Stimulated activated naive B cell treated with anti-CD40 and anti-IgM and Interleukin-4, amounts not matched to agents 10 μg/mL and 1 μg/mL and 100 μg/mL, for 72 hours (primary cell): ENCODE measurements around the gene COX7A2L.
A peak's percentile ranks its signal among the peaks of the same experiment; 100 is the strongest.
"Not testable (repeated sequence)": the region's sequence is repeated elsewhere in the genome, so short reads cannot be mapped to it uniquely, and the experiment has no call there.

ENCODE experiments used
- ATAC-seq, 2 donors: fragments of 150-1000 bp; cut with Tn5 transposase; replicated peaks; 2 replicates each; pipeline ENCODE4 v1.10.0; 2021; ENCODE audit warnings: moderate library complexity in 1 of 2
- DNase-seq: peaks from one replicate; pipeline ENCODE4 v3.0.0; 2021
- H3K27ac Mint-ChIP-seq: one replicate; pipeline ENCODE4 v1.8.0; 2022; ENCODE audit warnings: mild to moderate bottlenecking, mixed read lengths
- H3K27me3 Mint-ChIP-seq, 2 donors: one replicate each; pipeline ENCODE4 v1.8.0; 2022; ENCODE audit warnings: mixed read lengths in 2 of 2
- H3K36me3 Mint-ChIP-seq, 2 donors: one replicate each; pipeline ENCODE4 v1.8.0; 2022; ENCODE audit warnings: mixed read lengths in 2 of 2, mild to moderate bottlenecking in 1 of 2
- H3K4me1 Mint-ChIP-seq, 2 donors: one replicate each; pipeline ENCODE4 v1.8.0; 2022; ENCODE audit warnings: mixed read lengths in 2 of 2, mild to moderate bottlenecking in 1 of 2
- H3K4me3 Mint-ChIP-seq, 2 donors: one replicate each; pipeline ENCODE4 v1.8.0; 2022; ENCODE audit warnings: mild to moderate bottlenecking in 2 of 2, mixed read lengths in 2 of 2, moderate library complexity in 1 of 2
- H3K9me3 Mint-ChIP-seq, 2 donors: one replicate each; pipeline ENCODE4 v1.8.0; 2022; ENCODE audit warnings: mixed read lengths in 2 of 2, mild to moderate bottlenecking in 1 of 2

The COX7A2L gene

DNA sequence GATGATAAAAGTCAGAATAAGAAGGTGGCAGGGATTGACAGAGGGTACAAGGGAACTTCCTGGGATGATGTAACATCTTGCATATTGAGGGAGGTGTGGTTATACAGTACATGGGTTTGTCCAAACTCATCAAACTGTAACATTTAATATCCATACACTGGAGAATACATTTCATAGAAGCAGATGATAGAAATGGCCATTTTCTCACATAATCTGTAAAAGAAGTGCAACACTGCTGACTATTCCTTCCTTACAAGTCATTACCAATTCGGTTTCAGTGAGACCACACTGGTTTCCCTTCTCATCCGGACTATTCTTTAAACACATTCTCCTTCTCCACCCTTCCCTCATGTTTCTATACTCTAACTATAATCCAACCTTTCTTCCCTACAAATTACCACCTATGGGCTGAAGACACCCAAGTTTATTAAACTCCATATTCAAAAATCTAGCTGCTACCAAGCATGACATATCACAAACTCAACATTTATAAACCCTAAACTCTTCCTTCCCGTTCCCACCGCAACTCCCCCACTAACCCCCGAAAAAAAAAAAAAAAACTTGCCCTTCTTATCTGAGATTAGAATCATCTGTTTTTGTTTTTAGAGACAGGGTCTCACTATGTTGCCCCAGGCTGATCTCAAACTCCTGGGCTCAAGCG is 1.6 kb downstream of the COX7A2L start:
- Mint-ChIP-seq H3K27ac (peak overlapping the region; percentile 99), H3K4me1 (peaks cover 35 to 62% of the 10 kb centered on the region in 2 donors), H3K4me3 (peak overlapping the region; percentile 89 to 91), H3K27me3 (peaks cover 0 to 3% of the 10 kb centered on the region in 2 donors), H3K9me3 (no peaks in the 10 kb centered on the region), H3K36me3 (peaks cover 9 to 16% of the 10 kb centered on the region in 2 donors)
- ATAC-seq, result no peak
- DNase-seq, result no peak

DNA sequence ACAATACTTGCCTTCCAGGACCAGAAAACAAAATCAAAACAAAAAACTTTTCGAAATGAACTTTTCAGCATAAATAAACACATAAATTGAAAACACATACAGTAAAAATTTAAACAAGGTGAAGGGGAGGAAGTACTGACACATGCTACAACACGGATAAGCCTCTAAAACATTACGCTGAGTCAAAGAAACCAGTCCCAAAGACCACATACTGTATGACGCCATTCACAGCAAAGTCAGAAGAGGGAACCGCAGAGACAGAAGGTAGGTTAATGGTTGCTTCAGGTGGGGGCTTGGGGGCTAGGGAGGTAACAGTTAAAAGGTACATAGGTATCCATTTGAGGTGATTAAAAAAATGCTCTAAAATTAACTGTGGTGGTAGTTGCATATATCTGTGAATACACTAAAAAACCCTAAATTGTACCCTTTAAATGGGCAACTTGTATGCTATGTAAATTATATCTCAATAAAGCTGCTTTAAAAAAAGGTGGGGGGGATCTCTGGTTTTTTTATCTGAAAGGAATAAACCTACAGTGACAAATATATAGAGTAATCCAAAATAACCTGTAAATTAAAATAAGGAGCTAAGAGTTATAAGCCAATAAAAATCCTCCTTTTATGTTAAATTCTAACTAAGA is 7.1 kb downstream of the COX7A2L start:
- no peaks in the 10 kb centered on the region for H3K27me3 Mint-ChIP-seq
- DNase-seq (no peak), ATAC-seq (no peak)
- H3K4me3 Mint-ChIP-seq, result no peak overlapping the region
- H3K4me1 Mint-ChIP-seq, result peaks cover 23 to 46% of the 10 kb centered on the region in 2 donors
- no peaks in the 10 kb centered on the region for H3K9me3 Mint-ChIP-seq
- no peak overlapping the region for H3K27ac Mint-ChIP-seq
- H3K36me3 Mint-ChIP-seq, result peaks cover 32 to 47% of the 10 kb centered on the region in 2 donors

DNA sequence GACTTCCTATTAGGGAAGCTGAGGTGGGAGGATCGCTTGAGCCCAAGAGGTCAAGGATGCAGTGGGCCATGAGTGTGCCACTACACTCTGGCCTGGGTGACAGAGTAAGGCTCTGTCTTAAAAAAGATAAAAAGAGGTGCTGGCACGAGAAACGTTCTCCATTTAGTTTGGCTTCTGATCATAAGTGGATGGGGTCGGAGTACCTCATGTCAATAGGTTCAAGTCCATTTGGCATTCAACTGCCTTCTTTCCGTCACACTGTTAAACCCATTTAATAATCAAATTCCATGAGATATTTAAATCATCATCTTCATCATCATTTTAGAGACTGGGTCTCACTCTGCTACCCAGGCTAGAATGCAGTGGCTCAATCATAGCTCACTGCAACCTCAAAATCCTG is 9.2 kb downstream of the COX7A2L start:
- Mint-ChIP-seq H3K4me3 (no peak overlapping the region), H3K27me3 (no peaks in the 10 kb centered on the region), H3K27ac (no peak overlapping the region), H3K36me3 (peaks cover 44 to 55% of the 10 kb centered on the region in 2 donors), H3K9me3 (no peaks in the 10 kb centered on the region), H3K4me1 (peaks cover 18 to 27% of the 10 kb centered on the region in 2 donors)
- DNase-seq (no peak), ATAC-seq (no peak)

DNA sequence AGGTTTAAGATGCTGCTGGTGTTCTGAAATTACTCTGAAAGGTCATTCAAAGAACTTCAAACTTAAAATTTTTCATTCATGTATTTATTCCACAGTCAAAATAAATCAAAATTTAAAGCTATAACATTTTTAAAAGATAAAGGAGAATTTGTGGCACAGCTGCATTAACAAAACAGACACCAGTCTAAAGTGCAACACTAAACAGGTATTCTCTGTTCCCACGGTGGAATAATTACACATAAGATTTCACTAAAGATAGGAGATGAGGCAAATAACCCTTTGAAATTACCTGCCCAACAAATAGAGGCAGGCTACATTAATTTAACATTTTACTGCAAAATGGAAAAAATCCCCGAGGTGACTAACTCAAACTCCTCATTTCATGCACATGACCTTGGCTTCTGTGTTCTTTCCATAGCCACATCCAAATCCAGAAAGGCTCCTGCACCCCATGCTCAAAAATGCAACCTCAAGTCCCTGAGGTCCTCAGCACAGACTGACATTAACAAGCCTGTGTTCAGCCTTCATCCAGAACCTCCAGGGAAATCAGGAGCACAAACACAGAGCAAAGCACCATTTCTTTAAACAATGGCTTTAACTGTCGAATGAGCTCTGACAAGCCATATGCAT is 10.5 kb downstream of the COX7A2L start:
- Mint-ChIP-seq H3K36me3 (peaks cover 40 to 54% of the 10 kb centered on the region in 2 donors), H3K27me3 (no peaks in the 10 kb centered on the region), H3K27ac (no peak overlapping the region), H3K4me3 (no peak overlapping the region), H3K4me1 (peaks cover 15 to 18% of the 10 kb centered on the region in 2 donors), H3K9me3 (no peaks in the 10 kb centered on the region)
- ATAC-seq (no peak), DNase-seq (no peak)

DNA sequence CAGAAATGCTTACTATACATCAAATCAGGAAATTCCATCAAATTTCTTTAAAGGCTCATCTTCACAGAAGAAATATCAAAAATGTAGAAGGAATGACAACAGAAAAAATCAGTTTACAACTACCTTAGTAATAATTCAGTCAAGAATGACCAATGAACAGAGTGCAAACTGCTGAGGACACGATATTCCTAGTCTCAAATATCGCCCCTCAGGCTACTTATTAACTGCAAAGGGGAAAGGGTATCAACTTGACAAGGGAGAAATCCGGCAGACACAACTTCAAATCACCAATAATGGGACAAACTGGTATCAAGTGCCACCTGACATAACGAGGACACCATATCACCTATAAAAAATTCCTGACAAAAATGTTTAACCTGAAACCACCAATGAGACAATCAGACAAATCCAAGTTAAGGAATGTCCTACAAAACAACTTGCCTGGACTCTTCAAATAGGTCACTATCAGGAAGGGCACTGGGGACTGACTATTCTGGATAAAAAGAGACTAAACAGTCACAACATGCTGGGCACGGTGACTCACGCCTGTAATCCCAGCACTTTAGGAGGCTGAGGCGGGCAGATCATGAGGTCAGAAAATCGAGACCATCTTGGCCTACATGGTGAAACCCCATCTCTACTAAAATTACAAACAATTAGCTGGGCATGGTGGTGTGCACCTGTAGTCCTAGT is 12.8 kb downstream of the COX7A2L start:
- H3K4me3 Mint-ChIP-seq, result no peak overlapping the region
- ATAC-seq (no peak), DNase-seq (no peak)
- peaks cover 7 to 12% of the 10 kb centered on the region in 2 donors for H3K4me1 Mint-ChIP-seq
- no peak overlapping the region for H3K27ac Mint-ChIP-seq
- H3K36me3 Mint-ChIP-seq, result peaks cover 47 to 63% of the 10 kb centered on the region in 2 donors
- no peaks in the 10 kb centered on the region for H3K27me3 Mint-ChIP-seq
- no peaks in the 10 kb centered on the region for H3K9me3 Mint-ChIP-seq

DNA sequence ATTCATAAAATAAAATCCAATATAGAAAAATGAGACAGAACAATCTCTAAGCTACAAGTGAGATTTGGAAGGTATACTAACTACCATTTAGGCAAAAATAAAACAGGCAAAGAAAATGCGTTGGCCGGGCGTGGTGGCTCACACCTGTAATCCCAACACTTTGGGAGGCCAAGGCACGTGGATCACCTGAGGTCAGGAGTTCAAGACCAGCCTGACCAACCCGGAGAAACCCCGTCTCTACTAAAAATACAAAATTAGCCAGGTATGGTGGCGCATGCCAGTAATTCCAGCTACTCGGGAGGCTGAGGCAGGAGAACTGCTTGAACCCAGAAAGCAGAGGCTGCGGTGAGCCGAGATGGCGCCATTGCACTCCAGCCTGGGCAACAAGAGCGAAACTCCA is 13.5 kb downstream of the COX7A2L start:
- ATAC-seq, H3K9me3 Mint-ChIP-seq, H3K27me3 Mint-ChIP-seq, H3K4me3 Mint-ChIP-seq, H3K27ac Mint-ChIP-seq, DNase-seq: not testable (repeated sequence)
- peaks cover 42 to 67% of the 10 kb centered on the region in 2 donors for H3K36me3 Mint-ChIP-seq
- H3K4me1 Mint-ChIP-seq, result peaks cover 10 to 16% of the 10 kb centered on the region in 2 donors

DNA sequence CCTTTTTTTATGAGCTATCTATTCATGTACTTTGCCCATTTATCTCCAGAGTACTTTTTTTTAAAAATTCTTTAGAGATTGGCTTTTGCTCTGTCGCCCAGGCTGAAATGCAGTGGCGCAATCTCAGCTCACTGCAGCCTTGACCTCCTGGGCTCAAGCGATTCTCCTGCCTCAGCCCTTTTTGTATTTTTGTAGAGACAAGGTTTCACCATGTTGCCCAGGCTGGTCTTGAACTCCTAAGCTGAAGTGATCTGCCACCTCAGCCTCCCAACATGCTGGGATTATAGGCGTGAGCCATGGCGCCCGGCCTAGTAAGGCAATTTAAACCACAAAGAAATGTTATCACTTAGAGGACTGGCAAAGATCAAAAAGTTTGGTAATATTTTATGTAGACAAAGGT is 14.2 kb downstream of the COX7A2L start:
- H3K27me3 Mint-ChIP-seq, result not testable (repeated sequence)
- H3K36me3 Mint-ChIP-seq, result peaks cover 35 to 64% of the 10 kb centered on the region in 2 donors

DNA sequence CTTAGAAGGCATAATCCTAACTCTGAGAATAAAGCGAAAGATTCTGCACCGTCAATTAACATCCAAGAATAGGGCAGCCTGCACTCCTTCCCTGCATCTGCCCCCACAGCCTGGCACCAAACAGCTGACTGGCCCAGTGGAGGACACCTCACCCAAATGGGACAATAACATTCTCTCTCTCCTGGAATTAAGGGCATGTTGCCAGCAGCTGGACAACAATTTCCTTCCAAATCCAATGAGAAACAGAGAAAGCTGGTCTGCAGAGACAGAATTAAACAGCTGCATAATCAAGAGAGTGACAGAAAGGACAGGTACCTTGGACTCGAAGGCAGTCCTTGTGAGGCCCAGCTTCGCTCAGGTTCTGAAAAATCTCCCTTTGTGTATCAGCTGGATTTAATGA is 15.0 kb downstream of the COX7A2L start:
- no peak overlapping the region for H3K27ac Mint-ChIP-seq
- H3K27me3 Mint-ChIP-seq, result no peaks in the 10 kb centered on the region
- ATAC-seq (no peak), DNase-seq (no peak)
- H3K4me1 Mint-ChIP-seq, result peaks cover 15 to 24% of the 10 kb centered on the region in 2 donors
- peaks cover 32 to 65% of the 10 kb centered on the region in 2 donors for H3K36me3 Mint-ChIP-seq
- no peak overlapping the region for H3K4me3 Mint-ChIP-seq
- no peaks in the 10 kb centered on the region for H3K9me3 Mint-ChIP-seq

More for the DNA sequence above, 14.2 kb downstream of the COX7A2L start:
- not testable (repeated sequence) for H3K9me3 Mint-ChIP-seq, H3K4me3 Mint-ChIP-seq, DNase-seq, H3K27ac Mint-ChIP-seq, ATAC-seq
- H3K4me1 Mint-ChIP-seq, result peaks cover 15 to 23% of the 10 kb centered on the region in 2 donors

DNA sequence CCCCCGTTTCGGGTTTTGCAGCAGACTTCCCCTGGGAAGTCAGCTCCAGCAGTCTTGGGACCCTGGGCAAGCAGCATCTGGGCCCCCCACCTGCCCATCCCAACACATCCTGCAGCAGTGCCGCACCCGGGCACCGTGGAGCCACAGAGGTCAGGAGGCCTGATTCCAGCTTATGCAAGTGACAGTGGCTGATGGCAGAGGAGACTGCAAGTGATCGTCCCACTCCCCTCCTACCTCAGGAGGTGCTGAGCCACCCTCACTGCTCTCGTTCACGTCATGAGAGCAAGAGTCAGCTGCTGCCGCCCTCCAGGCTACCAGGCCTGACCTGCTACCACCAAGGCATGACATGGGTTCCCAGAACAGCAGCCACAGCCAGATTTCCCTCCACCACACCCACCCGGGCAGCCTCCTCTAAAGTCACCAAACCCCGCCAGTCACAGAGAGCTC is 18.2 kb downstream of the COX7A2L start:
- ATAC-seq (peak; percentile 5 to 14), DNase-seq (no peak)
- Mint-ChIP-seq H3K4me1 (peaks cover 21 to 31% of the 10 kb centered on the region in 2 donors), H3K27ac (peak overlapping the region; percentile 89), H3K27me3 (no peaks in the 10 kb centered on the region), H3K9me3 (peaks cover 2 to 4% of the 10 kb centered on the region in 2 donors), H3K4me3 (no peak overlapping the region), H3K36me3 (peaks cover 36 to 69% of the 10 kb centered on the region in 2 donors)

DNA sequence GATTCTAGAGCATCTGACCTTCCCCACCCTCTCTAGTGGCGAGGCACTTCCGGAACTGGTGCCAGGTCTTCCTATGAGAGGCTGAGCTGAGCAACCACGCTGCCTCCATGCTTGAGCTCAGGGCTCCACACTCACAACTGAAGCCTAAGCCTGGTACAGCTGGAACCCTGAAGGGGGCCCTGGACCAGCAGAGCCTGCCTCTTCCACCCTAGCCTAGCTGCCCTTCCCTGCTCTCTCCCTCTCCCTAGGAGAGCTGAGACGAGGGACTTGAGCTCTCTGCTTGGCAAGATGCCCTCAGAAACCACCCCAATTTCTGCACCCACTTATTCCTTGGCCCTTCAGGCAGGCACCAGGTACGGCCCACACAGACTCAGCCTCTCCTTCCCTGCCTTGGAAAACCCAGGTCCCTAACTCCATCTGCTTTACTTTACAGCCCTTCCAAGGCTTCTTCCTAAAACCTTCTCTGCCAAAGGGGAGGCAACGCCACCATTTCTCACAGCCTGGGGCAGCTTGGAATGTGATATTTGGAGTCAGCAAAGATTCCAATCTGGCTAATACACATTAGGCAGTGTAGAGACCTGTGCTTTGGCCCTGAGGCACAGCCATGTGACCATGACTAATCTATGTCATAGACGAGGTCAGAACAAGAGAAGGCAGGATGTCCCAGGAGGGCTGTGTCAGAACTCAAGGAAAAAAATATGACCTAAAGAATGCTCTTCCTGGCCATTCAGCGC is 18.8 kb downstream of the COX7A2L start:
- no peak for DNase-seq
- H3K27ac Mint-ChIP-seq, result peak overlapping the region; percentile 89
- H3K27me3 Mint-ChIP-seq, result no peaks in the 10 kb centered on the region
- no peak overlapping the region for H3K4me3 Mint-ChIP-seq
- ATAC-seq, result peak; percentile 69 to 85
- peaks cover 4 to 7% of the 10 kb centered on the region in 2 donors for H3K9me3 Mint-ChIP-seq
- H3K36me3 Mint-ChIP-seq, result peaks cover 38 to 71% of the 10 kb centered on the region in 2 donors
- H3K4me1 Mint-ChIP-seq, result peaks cover 21 to 31% of the 10 kb centered on the region in 2 donors

DNA sequence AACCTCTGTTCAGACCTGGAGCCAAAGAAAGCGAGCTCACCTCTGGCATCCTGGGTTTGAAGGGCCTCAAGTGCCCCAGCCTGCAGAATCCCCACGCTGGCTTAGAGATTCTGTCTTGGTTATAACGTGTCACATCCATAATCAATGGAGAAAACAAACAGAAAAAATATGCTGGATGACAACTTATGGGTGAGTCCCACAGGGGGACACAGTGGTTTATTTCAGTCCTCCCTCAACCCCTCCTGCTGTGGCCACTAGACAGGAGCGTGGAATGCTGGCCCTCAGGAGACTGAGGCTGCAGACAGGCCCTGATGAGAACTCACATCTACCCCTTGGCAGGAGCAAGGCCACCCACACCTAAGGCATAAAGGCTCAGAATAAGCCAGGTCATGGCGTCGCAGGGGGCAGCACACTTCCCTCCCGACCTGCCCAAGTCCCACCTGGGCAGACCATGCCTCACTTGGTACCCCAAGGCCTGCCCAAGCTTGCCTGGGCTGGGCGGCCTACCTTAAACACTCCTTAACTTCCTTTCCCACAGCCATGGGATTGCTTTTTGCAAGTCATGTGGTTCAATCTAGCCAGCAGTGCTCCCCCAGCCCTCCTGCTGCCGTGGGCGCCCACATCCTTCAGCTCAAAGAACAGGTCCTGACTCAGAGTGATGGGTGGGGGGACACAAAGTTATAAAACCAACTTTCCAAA is 19.9 kb downstream of the COX7A2L start:
- Mint-ChIP-seq H3K27me3 (no peaks in the 10 kb centered on the region), H3K27ac (peak overlapping the region; percentile 87), H3K9me3 (peaks cover 5 to 8% of the 10 kb centered on the region in 2 donors), H3K36me3 (peaks cover 45 to 77% of the 10 kb centered on the region in 2 donors), H3K4me3 (no peak overlapping the region), H3K4me1 (peaks cover 20 to 31% of the 10 kb centered on the region in 2 donors)
- ATAC-seq, result no peak
- no peak for DNase-seq

DNA sequence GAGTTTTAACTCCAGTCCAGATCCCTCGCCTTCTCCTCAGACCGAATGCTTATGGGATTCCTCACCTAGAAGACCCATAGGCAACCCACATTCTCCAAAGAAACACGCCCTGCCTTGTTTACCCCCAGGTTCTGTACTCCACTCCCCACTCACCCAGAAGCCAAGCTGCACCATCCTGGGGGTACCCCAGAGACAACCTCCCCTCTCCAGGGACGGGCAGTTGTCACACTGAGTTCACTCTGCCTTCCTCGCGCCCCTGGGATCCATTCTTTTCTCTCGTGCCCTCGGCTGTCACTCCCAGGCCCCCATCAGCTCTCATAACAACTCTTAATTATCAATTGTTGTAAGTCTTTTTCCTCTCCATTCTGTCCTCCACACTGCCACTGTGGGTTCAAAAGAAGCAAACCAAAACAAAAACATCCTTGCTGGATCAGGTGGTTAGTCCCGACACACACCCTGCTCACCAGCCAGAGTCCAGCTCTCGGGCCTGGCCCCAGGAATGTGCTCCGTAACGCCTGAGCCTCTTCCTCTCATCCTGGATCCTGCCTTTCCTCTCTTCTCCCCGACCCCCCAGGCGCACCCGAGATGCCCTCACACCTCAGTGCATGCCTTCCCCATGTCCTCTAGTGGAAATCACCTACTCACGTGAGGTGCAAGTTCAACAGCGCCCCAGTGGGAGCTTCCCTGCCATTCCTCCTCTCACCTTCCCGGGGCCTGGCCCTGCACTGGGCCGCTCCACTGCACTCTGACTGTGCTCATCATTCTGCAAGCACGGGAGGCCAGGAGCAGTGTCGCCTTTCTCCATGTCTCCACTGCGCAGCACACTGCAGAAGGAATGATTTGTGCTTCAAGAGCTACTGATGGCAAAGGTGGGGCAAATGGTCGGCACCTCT is 20.7 kb downstream of the COX7A2L start:
- H3K36me3 Mint-ChIP-seq, result peaks cover 46 to 77% of the 10 kb centered on the region in 2 donors
- DNase-seq (no peak), ATAC-seq (no peak)
- peaks cover 7 to 8% of the 10 kb centered on the region in 2 donors for H3K9me3 Mint-ChIP-seq
- no peak overlapping the region for H3K4me3 Mint-ChIP-seq
- H3K27me3 Mint-ChIP-seq, result no peaks in the 10 kb centered on the region
- peaks cover 21 to 31% of the 10 kb centered on the region in 2 donors for H3K4me1 Mint-ChIP-seq
- peak overlapping the region; percentile 56 for H3K27ac Mint-ChIP-seq
